GM12801 (cell line): ENCODE data around the gene ANKRD9.

ENCODE experiments used
- TF ChIP-seq, protein P1 (sequence below): IDR thresholded peaks from one replicate; pipeline ENCODE4 v1.5.1; 2011; ENCODE audit warnings: control low read depth; ENCODE audit not compliant: insufficient read length; ENCODE audit errors: extremely low read depth

Gene ANKRD9

GRCh38 chr14:102509746-102510615 lies at the start of gene ANKRD9:
ANKRD9 (minus strand) TSS chr14:102509776; CDS start chr14:102507889, 1,887 bp downstream.
- TF ChIP-seq, protein P1, sequence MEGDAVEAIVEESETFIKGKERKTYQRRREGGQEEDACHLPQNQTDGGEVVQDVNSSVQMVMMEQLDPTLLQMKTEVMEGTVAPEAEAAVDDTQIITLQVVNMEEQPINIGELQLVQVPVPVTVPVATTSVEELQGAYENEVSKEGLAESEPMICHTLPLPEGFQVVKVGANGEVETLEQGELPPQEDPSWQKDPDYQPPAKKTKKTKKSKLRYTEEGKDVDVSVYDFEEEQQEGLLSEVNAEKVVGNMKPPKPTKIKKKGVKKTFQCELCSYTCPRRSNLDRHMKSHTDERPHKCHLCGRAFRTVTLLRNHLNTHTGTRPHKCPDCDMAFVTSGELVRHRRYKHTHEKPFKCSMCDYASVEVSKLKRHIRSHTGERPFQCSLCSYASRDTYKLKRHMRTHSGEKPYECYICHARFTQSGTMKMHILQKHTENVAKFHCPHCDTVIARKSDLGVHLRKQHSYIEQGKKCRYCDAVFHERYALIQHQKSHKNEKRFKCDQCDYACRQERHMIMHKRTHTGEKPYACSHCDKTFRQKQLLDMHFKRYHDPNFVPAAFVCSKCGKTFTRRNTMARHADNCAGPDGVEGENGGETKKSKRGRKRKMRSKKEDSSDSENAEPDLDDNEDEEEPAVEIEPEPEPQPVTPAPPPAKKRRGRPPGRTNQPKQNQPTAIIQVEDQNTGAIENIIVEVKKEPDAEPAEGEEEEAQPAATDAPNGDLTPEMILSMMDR, result no peak

GRCh38 chr14:102558556-102558955 lies 49.0 kb upstream of the ANKRD9 start:
- TF ChIP-seq, protein P1, result no peak

- TF ChIP-seq, protein P1, result no peak
Observed at GRCh38 chr14:102557434-102558226, 48.1 kb upstream of the ANKRD9 start.

DNA sequence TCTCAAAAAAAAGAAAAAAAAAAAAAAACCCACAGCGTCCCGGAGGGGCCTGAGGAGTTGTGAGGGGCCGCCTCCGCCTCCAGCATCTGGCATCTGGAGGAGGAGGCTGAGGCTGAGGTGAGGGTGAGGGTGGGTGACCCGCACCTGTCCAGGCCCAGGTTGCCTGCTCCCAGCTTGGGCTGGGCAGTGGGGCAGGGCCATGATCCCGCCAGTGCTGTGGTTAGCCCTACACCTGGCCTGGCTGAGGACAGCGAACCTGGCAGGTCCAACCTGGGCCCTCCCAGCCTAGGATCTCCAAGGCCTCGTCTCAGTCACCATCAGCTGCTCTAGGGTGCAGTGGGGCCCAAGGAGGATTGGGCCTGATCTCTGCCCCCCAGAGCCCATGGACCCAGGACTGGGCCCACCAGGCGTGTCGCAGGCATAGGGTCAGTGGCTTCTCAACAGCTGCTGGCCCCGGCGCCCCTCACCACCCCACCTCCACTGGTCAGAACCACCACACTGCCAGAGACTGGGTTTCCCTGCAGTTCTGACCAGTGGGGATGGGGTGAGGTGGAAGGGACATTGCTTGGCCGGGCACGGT lies 46.6 kb upstream of the ANKRD9 start:
- TF ChIP-seq, protein P1, result no peak

- TF ChIP-seq, protein P1, result no peak
Observed at GRCh38 chr14:102554821-102555819, 45.5 kb upstream of the ANKRD9 start.

DNA sequence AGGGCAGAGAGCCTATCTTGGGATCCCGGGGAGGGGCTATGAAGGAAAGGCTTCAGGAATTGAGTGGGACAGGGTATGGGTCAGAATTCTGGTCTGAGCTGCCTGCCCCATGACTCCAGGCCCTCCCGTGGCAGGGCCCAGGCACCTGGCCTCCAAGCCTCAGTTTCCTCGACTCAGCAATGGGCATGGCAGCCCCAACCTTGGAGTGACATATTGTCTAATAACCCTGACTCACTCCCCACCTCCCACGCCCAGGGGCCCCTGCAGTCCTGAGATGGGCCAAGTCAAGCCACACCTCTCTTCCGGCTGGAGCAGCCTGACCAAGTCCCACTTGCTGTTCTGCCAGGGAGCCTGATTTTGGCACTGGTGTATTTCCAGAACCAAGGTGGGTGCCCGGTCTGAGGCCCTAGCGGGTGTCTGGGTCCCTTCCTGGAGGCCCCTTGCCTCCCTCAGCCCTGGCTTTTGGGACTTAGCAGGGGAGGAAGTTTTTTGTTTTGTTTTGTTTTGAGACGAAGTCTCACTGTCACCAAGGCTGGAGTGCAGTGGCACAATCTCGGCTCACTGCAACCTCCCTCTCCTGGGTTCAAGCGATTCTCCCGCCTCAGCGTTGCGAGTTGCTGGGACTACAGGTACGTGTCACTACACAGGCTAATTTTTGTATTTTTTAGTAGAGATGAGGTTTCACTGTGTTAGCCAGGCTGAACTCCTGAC lies 42.6 kb upstream of the ANKRD9 start:
- TF ChIP-seq, protein P1, result no peak
